ENCODE data around the gene HDHD5. TPM values are rescaled to one million over a fixed set of nuclear protein-coding genes. Genes with fewer than 3 reads are reported as not detected.

Gene HDHD5
- total and polyA plus RNA-seq, 4 donors, result 13.2 to 46.1 (median 35.9) TPM

DNA sequence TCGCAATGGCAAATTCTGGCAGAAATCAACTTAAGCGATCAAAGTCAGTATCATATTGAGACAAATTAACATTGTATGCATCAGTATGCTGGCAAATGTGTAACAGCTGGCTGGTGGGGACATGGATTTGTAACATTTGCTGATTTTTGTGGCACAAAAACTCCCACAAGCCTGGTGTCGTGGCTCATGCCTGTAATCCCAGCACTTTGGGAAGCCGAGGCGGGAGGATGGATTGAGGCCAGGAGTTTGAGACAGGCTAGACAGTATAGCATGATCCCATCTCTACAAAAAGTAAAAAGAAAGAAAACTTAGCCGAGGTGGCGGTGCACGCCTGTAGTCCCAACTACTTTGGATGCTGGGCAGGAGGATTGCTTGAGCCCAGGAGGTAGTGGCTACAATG, 17.6 kb upstream of the HDHD5 start:
- no peak for TF ChIP-seq HNF4A (conservative IDR thresholded peaks at IDR 0.05)
- no peak for TF ChIP-seq FOXA2 (IDR thresholded peaks at IDR 0.05)
- no peak for TF ChIP-seq YY1 (IDR thresholded peaks at IDR 0.05)
- Histone ChIP-seq H3K9ac (ENCODE audit: low read depth in 1 of 2, low read length in 2 of 2) (no peak overlapping the region), H3K4me3 (ENCODE audit: low read depth in 1 of 3, low read length in 3 of 3) (no peak overlapping the region), H3K36me3 (ENCODE audit: control insufficient read depth in 4 of 4, insufficient read depth in 3 of 4, low read depth in 1 of 4, low read length in 3 of 4) (no peaks in the 10 kb centered on the region), H3K27me3 (ENCODE audit: control insufficient read depth in 4 of 4, insufficient read depth in 4 of 4, low read length in 3 of 4) (no peaks in the 10 kb centered on the region), H3K4me1 (ENCODE audit: control insufficient read depth in 4 of 4, insufficient read depth in 4 of 4, low read length in 3 of 4) (peaks cover 0 to 9% (median 6%) of the 10 kb centered on the region in 4 donors), H3K9me3 (ENCODE audit: control insufficient read depth in 4 of 4, low read length in 3 of 4) (no peaks in the 10 kb centered on the region), H3K27ac (ENCODE audit: low read depth in 1 of 2, low read length in 2 of 2) (no peak overlapping the region)
- 97% methylated on average over 8 of the region's 8 CpGs for WGBS
- DNase-seq (ENCODE audit: low spot score), result no peak

DNA sequence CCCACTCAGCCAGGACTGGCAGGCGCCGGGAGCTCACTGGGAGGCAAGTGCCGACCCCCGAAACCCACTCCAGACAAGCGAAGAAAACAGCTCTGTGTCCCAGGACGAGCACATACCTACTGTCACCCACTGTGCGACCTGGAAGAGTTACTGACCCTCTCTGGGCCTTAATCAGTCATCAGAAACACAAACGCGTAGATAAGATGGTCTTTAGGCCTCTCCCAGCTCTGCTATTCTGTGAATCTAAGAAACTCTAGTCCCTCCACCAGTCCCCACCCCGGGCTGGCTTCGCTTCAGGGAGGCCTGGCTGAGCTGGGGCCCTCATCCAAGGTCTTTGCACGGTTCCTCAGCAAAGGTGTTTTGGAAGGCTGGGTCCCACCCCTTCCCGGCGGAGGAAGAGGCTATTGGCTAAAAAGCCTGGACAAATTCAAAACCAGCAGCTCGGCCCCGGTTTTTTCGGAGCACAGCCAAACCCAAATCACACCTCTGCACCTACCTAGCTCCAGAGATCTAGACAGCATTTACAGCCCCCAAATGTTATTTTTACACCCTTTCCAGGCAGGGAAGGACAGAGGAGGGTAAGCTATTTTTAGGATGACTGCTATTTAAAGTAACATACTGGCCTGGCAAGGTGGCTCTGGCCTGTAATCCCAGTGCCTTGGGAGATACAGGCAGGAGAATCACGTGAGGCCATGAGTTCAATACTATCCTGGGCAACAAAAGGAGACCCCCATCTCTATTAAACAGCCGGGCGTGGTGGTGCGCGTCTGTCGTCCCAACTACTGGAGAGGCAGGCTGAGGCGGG, 13.2 kb upstream of the HDHD5 start:
- H3K9ac ChIP-seq (ENCODE audit: low read depth in 1 of 2, low read length in 2 of 2), result peak overlapping the region; percentile 11 to 58
- no peaks in the 10 kb centered on the region for H3K9me3 ChIP-seq (ENCODE audit: control insufficient read depth in 4 of 4, low read length in 3 of 4)
- H3K4me1 ChIP-seq (ENCODE audit: control insufficient read depth in 4 of 4, insufficient read depth in 4 of 4, low read length in 3 of 4), result peaks cover 0 to 21% (median 12%) of the 10 kb centered on the region in 4 donors
- H3K27me3 ChIP-seq (ENCODE audit: control insufficient read depth in 4 of 4, insufficient read depth in 4 of 4, low read length in 3 of 4), result no peaks in the 10 kb centered on the region
- DNase-seq (ENCODE audit: low spot score), result peak; percentile 37
- 47% methylated on average over 24 of the region's 24 CpGs for WGBS
- H3K27ac ChIP-seq (ENCODE audit: low read depth in 1 of 2, low read length in 2 of 2), result peak overlapping the region; percentile 84 to 97
- H3K36me3 ChIP-seq (ENCODE audit: control insufficient read depth in 4 of 4, insufficient read depth in 3 of 4, low read depth in 1 of 4, low read length in 3 of 4), result no peaks in the 10 kb centered on the region
- peak overlapping the region in 2 of 3 donors; percentile 46 to 92 for H3K4me3 ChIP-seq (ENCODE audit: low read depth in 1 of 3, low read length in 3 of 3)
- TF ChIP-seq RXRA (IDR thresholded peaks at IDR 0.05) (no peak), HNF4G (IDR thresholded peaks at IDR 0.05) (no peak), EGR1 (IDR thresholded peaks at IDR 0.05; ENCODE audit: low read depth in 2 of 2) (no peak), TAF1 (conservative IDR thresholded peaks at IDR 0.05) (peak; percentile 3), SP1 (IDR thresholded peaks at IDR 0.05) (no peak), FOXA2 (IDR thresholded peaks at IDR 0.05) (no peak)

DNA sequence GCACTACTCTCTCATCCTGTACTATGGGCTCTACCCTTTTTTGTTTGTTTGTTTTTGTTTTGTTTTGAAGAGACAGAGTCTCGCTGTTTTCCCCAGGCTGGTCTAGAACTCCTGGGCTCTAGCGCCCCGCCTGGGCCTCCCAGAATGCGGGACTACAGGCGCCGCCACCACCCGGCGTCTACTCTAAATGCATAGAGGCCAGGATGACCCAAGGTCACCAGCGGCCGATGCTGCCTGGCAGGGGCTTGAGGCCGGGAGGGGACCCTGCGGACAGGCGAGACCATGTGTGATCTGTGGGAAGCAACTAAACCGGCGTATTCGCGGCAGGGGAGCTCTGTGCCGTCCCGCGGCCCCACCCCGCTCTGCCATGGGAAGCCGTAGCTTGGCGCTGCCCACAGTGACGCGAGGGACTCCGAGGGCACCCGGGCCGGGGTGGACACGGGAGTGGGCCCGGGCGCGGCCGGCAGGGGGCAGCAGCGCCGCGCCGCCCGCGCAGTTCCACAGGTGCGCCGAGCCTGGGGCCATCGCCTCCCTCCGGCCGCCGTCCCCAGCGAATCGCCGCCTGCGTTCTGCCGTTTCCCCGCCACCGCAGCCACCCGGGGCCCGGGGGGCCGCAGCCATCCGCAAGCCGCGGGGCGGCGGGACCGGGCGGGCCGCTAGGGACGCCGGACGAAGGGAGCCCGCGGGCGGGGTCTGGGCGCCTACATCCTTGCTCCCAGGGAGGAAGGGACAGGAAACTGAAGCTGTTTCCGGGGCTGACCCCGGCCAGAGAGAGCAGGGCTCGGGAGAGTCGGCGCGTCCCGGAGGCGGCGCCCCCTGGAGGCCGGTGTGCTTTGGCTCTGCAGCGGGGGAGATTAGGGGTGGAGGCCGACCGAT, 12.3 kb upstream of the HDHD5 start:
- H3K27ac ChIP-seq (ENCODE audit: low read depth in 1 of 2, low read length in 2 of 2), result peak overlapping the region; percentile 84 to 97
- under 1% methylated on average over 83 of the region's 83 CpGs for WGBS
- H3K9me3 ChIP-seq (ENCODE audit: control insufficient read depth in 4 of 4, low read length in 3 of 4), result no peaks in the 10 kb centered on the region
- H3K36me3 ChIP-seq (ENCODE audit: control insufficient read depth in 4 of 4, insufficient read depth in 3 of 4, low read depth in 1 of 4, low read length in 3 of 4), result no peaks in the 10 kb centered on the region
- H3K4me3 ChIP-seq (ENCODE audit: low read depth in 1 of 3, low read length in 3 of 3), result peak overlapping the region; percentile 68 to 92 (median 81)
- peak overlapping the region; percentile 11 to 74 for H3K9ac ChIP-seq (ENCODE audit: low read depth in 1 of 2, low read length in 2 of 2)
- no peaks in the 10 kb centered on the region for H3K27me3 ChIP-seq (ENCODE audit: control insufficient read depth in 4 of 4, insufficient read depth in 4 of 4, low read length in 3 of 4)
- DNase-seq (ENCODE audit: low spot score), result peak; percentile 89
- H3K4me1 ChIP-seq (ENCODE audit: control insufficient read depth in 4 of 4, insufficient read depth in 4 of 4, low read length in 3 of 4), result peaks cover 0 to 22% (median 12%) of the 10 kb centered on the region in 4 donors
- TF ChIP-seq HNF4G (IDR thresholded peaks at IDR 0.05) (no peak), HNF4A (conservative IDR thresholded peaks at IDR 0.05) (no peak), GABPA (IDR thresholded peaks at IDR 0.05 in 1 of 2, conservative IDR thresholded peaks at IDR 0.05 in 1 of 2) (peak; percentile 47 to 85), FOXA2 (IDR thresholded peaks at IDR 0.05) (no peak), REST (IDR thresholded peaks at IDR 0.05) (peak; percentile 25), YY1 (IDR thresholded peaks at IDR 0.05) (peak; percentile 87), TAF1 (conservative IDR thresholded peaks at IDR 0.05) (peak; percentile 13), JUND (IDR thresholded peaks at IDR 0.05) (no peak), FOXA1 (IDR thresholded peaks at IDR 0.05) (no peak), RXRA (IDR thresholded peaks at IDR 0.05) (peak; percentile 40 to 47), RAD21 (IDR thresholded peaks at IDR 0.05) (peak; percentile 76 to 80), SP1 (IDR thresholded peaks at IDR 0.05) (peak; percentile 28), EGR1 (IDR thresholded peaks at IDR 0.05; ENCODE audit: low read depth in 2 of 2) (no peak)
- TF ChIP-seq, protein P1, sequence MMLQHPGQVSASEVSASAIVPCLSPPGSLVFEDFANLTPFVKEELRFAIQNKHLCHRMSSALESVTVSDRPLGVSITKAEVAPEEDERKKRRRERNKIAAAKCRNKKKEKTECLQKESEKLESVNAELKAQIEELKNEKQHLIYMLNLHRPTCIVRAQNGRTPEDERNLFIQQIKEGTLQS (IDR thresholded peaks at IDR 0.05), result no peak
- TF ChIP-seq, protein P2, sequence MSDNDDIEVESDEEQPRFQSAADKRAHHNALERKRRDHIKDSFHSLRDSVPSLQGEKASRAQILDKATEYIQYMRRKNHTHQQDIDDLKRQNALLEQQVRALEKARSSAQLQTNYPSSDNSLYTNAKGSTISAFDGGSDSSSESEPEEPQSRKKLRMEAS (IDR thresholded peaks at IDR 0.05), result no peak
- TF ChIP-seq, protein P3, sequence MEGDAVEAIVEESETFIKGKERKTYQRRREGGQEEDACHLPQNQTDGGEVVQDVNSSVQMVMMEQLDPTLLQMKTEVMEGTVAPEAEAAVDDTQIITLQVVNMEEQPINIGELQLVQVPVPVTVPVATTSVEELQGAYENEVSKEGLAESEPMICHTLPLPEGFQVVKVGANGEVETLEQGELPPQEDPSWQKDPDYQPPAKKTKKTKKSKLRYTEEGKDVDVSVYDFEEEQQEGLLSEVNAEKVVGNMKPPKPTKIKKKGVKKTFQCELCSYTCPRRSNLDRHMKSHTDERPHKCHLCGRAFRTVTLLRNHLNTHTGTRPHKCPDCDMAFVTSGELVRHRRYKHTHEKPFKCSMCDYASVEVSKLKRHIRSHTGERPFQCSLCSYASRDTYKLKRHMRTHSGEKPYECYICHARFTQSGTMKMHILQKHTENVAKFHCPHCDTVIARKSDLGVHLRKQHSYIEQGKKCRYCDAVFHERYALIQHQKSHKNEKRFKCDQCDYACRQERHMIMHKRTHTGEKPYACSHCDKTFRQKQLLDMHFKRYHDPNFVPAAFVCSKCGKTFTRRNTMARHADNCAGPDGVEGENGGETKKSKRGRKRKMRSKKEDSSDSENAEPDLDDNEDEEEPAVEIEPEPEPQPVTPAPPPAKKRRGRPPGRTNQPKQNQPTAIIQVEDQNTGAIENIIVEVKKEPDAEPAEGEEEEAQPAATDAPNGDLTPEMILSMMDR (IDR thresholded peaks at IDR 0.05; ENCODE audit: low read depth, low read length, missing input control), result peak; percentile 88
- TF ChIP-seq, protein P4, sequence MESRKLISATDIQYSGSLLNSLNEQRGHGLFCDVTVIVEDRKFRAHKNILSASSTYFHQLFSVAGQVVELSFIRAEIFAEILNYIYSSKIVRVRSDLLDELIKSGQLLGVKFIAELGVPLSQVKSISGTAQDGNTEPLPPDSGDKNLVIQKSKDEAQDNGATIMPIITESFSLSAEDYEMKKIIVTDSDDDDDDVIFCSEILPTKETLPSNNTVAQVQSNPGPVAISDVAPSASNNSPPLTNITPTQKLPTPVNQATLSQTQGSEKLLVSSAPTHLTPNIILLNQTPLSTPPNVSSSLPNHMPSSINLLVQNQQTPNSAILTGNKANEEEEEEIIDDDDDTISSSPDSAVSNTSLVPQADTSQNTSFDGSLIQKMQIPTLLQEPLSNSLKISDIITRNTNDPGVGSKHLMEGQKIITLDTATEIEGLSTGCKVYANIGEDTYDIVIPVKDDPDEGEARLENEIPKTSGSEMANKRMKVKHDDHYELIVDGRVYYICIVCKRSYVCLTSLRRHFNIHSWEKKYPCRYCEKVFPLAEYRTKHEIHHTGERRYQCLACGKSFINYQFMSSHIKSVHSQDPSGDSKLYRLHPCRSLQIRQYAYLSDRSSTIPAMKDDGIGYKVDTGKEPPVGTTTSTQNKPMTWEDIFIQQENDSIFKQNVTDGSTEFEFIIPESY (IDR thresholded peaks at IDR 0.05), result no peak

Data from liver (tissue), 9 donors.